A172 (cell line): ENCODE measurements around the gene PGS1. TPM values are rescaled to one million over a fixed set of nuclear protein-coding genes. Genes with fewer than 3 reads are reported as not detected.

Source experiments
- DNase-seq: peaks from one replicate; pipeline ENCODE4 v3.0.0-alpha.2; 2015; ENCODE audit warnings: low spot score
- total RNA-seq: library from RNA; depleted of rRNA; stranded (reverse); fragments of >200 nt; shearing (Covaris generic); gene quantifications from 2 replicates; pipeline ENCODE4 v1.2.3, GENCODE V29; 2014

Gene PGS1
- total RNA-seq, 1 experiment from 2014 or later = 25.6 TPM

DNA sequence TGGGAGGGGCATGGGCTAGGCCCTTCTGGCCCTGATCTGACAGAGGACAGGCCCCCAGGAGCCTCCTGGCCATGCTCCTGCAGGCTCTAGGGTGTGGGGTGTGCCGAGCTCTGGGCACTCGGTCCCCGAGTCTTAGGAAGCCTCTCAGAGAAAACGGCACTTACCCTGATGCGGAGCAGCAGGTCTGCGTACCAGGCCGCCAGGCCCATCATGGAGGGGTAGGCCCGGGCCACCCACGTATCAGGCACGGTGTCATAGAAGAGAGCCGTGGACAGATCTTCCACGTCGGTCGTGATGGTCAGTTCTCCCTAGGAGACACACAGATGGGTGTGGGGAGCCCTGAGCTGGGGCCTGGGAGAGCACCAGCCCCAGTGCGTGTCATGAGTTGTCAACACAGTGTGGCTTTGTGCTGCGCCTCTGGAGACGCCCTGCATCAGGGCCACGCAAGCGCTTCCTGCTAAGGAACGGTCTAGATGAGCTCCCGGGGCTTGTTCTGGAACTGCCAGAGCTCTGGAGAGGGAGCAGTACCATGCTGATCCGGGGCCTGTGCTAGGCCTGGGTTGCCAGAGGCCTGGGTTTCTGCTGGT is 47.9 kb downstream of the PGS1 start:
- no peak for DNase-seq

DNA sequence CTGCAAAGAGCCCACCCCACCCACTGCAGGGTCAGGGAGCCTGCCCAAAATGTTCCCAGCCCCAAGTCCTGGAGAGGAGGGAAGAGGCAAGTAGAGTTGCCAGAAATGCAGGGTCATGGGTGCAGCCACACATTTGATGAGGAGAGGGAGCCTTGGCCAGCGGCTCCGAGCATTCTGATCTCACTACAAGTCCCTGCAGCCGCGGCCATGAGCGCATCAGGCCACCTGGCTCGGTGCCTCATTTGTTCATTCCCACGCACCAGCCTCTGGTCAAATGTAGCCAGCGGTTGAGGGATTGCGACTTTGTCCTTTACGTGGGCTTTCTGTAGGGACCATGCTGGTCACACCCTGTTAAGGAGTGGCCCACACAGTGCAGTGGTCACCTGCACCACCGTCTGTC is 48.7 kb downstream of the PGS1 start:
- DNase-seq = no peak

DNA sequence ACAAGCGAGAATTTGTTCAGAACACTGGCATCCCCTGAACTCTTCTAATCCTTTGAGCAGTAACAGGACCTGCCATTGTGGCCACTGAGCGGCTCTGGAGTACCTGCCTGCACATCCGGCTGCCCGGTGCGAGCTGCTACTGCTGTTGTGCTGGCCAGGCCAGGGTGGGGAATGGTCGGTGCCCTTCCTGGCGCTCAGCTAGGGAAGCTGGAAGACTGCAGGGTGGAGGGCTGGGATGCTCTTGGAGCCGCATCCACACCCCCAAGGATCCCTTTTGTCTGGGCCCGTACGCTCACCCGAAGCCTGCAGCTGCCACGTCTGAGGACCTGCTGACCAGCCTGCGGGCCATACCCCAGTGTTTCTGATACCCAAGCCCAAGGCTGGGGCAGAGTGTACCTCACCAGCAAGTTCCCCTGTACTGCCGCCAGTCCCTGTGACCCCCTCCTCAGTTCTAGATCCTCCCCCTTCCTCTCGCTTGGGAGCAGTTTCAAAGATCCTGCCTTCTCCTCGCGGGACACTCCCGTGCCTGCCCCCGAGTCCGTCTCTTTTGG is 49.7 kb downstream of the PGS1 start:
- DNase-seq = no peak

DNA sequence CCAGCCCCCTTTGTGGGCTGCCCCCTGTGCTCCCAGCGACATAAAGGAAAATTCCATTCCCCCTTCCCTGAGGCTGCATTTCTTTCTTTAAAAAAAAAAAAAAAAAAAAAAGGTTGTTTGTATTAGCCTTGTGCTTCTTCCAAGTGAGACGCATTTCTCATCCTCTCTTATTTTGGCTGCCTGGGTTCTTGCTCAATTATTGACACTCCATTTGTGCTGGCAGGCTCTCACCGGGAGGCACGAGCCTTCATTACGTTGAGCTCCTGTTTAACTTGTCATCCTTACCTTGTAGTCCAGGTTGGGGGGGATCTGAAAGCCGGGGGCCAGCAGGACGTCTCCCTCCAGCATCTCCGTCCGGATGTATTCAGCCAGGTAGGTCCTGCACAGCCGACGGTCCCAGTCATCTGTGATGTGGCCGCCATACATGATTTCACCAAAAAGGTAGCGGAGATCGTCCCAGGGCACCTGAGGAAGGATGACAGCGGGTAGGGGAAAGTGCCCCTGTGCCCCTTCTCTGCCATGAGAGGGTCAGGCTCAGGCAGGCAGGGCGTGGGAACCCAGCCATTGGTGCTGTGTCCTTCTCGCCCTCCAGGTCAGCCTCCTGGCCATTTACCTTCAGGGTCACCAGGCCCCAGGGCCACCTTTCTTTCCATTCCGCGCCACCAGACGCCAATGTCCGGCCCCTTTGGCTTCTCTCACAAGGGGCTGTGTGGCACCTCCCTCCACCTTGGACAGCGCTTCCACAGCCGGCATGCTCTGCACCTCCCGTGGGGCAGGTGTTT is 50.6 kb downstream of the PGS1 start:
- DNase-seq = no peak

DNA sequence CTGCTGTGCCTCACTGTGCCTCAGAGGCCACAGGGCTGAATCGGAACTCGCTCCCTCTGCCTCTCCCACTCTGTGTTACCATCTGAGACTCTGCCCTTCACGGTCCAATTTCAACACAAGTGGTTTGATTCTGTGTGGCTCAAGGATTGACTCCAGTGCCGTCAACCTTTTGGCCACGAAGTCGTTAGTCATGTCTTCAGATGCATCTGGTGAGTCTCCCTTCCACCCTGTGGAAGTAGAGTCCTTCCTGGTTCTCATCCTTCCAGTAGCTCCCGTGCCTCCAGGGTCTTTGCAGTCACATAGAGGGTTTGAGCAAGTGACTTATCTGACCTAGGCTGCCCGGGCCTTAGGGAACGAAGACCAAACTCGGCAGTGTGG is 51.2 kb downstream of the PGS1 start:
- no peak for DNase-seq

DNA sequence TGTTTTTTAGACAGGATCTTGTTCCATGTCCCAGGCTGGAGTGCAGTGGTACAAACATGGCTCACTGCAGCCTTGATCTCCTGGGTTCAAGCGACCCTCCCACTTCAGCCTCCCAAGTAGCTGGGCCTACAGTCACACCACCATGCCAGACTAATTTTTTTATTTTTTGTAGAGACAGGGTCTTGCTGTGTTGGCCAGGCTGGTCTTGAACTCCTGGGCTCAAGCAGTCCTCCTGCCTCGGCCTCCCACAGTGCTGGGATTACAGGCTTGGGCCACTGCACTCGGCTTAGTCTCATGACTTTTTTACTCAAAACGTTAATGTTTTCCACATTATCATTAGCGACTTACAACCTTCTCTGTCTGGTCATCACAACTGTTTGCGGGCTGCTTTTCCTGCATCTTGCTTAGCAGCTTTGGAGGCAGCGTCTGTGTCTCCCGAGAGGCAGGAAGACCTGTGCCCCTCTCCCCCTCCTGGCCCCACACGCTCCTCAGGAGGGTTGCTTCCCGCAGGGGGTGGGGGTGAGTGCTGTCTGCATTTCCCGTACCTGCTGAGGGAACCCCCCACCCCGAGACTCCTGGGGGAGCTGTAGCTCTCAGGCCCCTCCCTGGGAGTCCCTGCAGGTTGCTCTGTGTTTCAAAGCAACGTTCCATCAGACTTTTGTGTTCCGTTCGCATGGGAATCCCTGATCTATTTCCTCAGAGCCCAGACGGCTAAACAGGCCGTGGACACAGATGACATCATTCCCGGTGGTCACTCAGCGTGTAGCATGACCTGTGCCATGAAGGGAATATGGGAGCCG is 52.6 kb downstream of the PGS1 start:
- DNase-seq = no peak

DNA sequence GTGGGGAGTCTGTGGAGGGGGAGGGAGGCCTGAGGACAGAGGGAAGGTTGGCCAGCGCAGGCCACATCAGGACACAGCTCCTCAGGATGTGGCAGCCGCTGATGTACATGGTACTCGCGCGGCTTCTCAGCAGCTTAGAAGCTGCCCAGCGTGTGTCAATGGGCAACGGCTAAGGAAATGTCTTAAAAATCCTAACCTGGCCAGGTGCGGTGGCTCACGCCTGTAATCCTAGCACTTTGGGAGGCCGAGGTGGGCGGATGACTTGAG is 53.2 kb downstream of the PGS1 start:
- no peak for DNase-seq

DNA sequence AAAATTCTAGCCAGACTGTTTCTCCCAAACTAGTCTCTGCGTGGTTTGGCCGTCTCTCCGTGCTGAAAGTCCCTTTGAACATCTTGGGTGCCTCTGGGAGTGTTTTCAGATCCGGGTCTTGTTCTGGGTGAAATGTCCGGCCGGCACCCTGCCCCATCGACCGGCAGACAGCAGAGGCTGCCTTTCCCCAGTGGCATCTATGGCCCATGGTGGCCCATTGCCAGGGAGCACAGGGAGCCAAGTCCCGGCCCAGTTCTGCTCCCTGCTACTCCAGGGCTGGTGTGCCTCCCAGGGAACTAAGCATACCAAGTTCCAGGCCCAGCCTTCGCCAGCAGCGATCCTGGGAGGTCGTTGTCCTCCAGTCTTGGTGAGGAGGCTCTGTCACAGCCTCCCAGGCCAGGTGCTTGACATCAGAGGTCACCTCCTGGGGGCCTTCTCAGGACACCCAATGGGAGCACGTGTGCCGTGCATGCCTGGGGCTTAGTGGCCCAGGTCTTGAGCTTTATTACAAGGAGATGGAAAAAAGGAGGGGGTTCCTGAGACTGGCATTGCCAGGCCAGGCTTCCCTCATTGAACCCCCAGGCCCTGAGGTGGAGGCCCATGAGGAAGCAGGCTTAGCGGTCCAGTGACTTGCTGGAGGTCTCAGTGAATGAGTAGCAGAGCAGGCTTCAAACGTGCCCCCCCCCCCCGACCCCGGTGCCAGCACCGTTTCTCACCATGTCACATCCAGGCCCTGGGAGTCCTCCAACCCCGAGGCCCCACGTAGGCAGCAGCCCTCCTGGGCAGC is 54.0 kb downstream of the PGS1 start:
- no peak for DNase-seq

DNA sequence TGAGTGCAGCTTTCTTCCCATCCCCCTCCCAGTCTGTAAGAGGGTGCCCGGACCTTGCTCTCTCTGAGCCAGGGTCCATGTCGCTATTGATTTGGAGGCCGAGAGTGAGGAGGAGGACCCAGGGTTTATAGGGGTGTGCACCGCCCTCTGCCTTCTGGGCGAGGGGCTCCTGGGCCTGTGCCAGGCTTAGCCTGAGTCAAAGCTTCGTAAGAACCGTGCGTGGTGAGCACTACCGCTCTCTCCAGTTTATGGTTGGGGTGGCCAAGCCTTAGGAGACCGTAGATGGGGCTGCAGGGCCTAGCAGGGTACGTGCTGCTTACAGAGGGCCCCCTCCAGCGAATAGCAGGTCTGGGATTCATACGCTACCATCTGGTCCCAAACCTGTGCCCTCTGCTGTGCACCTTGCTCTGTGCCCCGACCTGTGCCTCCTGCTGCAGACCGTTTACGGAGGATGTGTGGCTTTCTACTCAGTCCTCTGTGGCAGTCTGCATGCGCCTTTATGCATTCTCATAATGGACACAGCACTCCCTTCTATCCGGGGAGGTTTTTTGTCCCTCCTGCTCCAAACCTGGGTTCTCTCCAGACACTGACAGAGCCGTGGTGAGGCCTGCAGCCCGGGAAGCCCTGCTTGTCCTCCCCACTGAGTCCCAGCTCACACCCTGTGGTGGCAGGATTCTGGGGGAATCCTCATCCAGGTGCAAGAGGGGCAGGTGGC is 54.7 kb downstream of the PGS1 start:
- DNase-seq = no peak

DNA sequence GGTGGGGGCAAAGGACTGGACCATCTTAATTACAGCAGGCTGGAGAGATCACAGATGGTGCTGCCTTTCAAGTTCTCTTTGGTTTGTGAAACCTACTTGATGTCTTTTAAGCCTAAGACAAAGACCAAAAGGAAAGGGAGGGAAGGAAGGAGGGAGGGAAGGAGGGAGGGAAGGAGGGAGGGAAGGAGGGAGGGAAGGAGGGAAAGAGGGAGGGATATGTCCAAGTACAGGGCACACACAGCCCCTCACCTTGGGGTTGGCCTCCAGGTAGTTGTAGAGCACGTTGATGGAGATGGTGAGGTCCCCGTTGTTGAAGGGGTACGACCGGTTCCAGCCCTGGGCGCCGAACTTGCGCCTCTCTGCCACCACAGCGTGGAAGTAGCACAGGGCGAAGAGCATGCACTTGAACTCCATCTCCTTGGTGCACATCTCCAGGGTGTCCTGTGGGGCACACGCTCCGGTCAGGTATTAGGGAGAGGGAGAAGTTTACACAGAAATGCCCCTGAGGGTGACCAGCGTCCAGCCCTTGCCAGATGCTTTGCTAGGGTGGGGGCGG is 55.4 kb downstream of the PGS1 start:
- no peak for DNase-seq

DNA sequence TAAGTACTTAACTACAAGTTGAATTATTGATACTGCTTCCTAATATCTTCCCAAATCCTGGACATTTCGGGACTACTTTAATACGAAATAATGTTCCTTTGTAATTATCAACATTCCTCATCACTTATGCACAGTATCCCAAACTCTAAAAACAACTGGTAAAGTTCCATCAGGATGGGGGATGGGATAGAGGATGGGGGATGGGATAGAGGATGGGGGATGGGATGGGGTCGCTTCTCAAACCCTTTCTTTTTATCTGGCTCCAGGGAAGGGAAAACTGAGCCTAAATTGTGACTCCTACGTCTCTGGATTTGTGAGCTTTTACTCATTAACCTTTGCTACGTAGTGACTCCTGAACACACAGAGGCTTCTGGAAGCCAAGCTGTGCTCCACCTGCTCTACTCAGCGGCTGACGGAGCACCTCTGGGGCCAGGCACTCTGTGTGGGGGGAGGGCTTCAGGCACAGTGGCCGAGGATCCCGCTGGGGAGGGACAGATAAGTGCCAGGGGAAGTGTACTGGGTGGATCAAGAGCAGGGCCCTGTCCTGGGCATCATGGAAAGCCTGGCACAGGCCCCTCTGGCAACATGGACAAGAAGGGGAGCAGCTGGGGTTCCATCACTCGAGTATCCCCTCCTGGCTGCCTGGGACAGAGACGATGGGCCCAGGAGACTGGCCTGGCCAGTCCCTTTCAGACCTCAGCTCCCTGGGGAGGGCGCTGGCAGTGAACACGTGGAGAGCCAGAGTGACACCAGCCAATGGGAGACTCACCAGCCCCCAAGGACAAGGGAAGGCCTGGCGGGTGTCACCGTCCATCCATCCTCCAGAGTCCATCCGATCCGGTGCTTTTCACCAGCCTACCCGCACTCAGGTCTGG is 56.2 kb downstream of the PGS1 start:
- no peak for DNase-seq

DNA sequence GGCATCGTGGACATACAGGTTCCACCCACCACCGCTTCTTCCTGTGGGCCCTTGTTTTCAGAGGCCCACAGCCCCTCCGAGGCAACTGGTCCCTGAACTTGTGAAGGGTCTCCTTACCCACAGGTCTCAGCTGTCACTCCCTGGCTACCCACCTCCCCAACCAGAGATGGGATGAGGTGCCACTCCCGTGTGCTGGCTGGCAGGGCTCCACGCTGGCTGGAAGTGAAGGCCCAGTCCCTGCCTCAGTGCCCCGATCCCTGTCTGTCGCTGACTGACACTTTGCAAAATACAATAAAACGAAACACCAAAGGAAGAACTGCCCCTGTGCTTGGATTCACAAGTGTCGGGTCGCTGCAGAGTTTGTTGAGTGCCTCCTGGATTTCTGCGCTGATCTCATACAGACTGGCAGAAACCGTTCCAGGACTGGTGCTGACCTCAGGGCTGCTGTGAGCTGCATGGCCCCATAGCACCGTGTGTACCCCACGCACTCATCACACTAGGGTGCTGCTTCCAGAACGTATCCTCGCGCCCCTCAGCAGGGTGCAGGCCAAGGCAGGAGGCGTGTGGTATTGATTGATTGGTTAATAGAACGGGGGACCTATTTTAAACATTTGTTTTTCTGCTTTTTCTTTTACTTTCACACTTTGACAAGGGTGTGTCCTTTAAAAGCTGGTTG is 57.0 kb downstream of the PGS1 start:
- no peak for DNase-seq

DNA sequence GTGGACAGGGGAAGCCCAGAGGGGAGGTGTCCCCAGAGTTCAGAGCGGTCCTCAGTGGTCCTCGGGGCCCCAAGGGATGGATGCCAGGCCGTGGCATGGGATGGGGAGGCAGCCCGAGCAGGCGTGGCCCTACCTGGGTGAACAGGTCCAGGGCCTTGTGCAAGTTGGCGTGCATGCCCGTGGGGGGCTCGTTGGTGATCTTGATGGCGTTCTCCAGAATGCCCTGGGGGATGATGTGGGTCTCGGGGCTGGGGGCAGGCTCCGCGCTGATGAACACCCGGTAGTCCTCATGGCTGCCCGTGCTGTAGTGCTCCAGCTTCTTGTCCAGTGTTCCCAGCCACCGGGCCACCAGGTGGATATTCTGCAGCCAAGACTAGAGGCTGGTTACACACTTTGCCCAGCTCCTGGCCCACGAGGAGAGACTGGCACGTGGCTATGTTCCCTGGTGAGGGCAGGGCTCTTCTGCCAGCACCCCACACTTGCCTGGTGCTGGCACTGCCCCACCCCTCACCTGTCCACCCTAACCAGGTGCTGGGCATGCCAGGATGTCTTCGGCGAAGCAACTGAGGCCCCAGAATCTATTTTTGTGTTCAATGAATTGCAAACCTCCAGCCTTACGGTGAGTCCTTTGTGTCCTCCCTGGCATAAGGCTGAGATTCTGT is 59.2 kb downstream of the PGS1 start:
- no peak for DNase-seq

DNA sequence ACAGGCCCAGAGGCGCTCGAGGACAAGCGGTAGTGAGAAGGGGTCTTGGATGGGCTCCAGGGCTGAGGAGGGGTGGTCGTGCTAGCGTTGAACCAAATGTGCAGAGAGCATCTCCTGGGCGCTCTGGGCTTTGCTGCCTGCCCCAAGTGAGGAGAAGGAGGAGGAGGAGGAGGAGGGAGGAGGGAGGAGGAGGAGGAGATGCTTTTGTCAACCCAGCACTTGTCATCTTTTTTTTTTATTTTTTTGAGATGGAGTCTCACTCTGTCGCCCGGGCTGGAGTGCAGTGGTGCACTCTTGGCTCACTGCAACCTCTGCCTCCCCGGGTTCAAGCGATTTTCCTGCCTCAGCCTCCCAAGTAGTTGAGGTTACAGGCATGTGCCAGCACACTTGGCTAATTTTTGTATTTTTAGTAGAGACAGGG is 59.8 kb downstream of the PGS1 start:
- DNase-seq = no peak

DNA sequence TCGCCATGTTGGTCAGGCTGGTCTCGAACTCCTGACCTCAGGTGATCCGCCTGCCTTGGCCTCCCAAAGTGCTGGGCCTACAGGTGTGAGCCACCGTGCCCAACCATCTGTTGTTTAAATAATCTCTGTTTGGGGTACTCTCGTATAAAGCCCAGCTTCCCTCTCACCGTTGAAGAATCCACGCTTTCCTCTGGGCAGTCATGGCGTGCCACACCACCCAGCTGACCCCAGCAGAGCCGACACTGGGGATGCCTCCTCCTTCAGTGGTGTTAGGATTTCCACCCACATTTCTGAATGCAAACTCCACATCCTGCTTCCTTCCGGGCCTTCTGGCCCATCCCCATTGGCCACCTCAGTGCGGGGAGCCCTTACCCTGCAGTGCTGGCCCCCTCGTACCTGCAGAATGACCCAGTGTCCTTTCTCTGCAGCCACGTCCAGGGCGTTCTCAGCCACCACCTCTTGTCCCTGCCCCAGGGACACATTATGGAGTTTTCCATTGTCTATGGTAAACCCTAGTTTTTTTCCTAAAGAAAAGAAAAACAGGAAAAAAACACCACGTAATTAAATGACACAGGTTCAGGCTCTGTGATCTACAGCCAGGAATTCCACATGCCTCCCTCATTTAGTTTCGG is 60.4 kb downstream of the PGS1 start:
- no peak for DNase-seq

DNA sequence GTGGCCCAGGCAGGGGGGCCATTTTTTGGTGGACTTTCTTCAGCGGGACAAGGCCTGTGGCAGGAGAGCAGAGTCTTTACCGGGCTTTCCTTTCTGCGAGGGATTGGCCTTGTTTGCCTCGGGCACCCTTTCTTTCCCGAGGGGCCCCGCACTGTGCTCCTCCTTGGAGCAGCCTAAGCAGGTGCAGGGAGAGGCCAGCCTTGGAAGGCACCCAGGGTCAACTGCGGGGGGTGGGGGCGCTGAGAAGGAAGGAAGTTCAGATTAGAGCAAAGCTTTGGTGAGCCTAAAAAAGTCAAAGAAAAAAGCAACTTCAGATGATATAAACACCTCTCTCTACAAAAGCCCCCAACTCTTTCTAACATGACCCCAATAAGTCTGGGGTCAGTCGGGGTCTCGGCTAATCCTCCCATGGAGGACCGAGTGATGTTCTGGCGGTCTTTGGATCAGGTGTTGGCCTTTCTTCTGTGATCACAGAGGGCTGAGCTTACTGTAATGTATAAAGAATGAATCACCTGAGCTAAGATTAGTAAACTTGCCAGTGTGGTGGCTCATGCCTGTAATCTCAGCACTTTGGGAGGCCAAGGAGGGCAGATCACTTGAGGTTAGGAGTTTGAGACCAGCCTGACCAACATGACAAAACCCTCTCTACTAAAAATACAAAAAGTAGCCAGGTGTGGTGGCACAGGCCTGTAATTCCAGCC is 63.0 kb downstream of the PGS1 start:
- DNase-seq = no peak

DNA sequence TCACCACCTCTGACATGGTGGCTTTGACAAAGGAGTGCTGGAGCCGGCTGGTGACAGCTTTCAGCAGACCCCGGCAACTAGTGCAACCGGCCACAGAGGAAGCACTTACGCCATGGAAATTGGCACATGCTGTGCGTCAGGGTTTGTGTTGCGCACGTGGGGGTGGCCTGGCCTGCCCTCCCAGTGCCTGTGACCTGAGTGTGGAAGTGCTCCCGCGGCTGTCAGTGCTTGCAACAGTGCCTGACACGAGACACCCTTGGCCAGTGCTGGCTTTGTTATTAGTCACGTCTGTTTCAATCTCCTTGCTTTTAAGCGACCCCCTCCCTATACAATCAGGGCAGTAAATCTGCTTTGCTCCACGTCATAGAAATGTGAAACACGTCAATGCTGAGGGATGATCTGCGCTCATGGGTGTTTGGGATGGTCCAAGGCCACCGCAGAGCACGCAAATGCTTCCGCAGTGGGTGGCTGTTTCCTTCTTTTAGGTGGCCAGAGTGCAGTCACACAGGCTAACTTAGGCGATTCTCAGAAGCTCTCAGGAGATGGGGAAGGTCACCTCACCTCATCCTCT is 64.3 kb downstream of the PGS1 start:
- DNase-seq = no peak

DNA sequence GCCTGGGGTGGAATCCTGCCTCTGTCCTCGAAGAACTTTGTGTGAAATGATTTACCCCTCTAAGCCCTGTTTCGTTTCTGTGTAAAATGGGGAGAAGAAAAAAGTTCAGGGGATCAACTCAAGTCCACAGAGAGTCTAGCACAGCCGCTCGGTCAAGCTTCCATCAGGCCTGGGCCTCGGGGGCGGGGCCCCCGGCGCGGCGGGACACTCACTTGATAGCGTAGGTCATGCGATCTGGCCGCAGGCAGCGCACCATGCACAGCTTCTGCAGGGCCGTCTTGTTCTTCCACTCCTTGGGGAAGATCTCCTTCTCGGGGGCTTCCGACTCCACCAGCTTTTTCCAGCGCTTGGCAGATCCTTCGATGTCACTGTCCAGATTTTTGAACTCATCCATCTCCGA is 65.9 kb downstream of the PGS1 start:
- no peak for DNase-seq
